Activated CD8-positive, alpha-beta T cell treated with anti-CD3 and anti-CD28 coated beads, Interleukin-2, amount 10 ng/mL, durations not matched to agents 7 days and 5 days (primary cell): ENCODE measurements around the gene NCAN. TPM values are rescaled to one million over a fixed set of nuclear protein-coding genes. Genes with fewer than 3 reads are reported as not detected.

Experiments used
- ATAC-seq: fragments of 150-1000 bp; cut with Tn5 transposase; one replicate; pipeline ENCODE4 v1.10.0; 2021; ENCODE audit warnings: moderate library complexity
- CTCF ChIA-PET: fragments of 350-600 bp; sonication (Branson Sonifier 250); formaldehyde crosslinking; loops from one replicate; lab custom pipeline; 2021; ENCODE audit warnings: antibody characterized with exemption; lab: Charles Lee
- POLR2A ChIA-PET: fragments of 350-600 bp; sonication (Branson Sonifier 250); formaldehyde crosslinking; loops from one replicate; lab custom pipeline; 2021; ENCODE audit warnings: antibody characterized with exemption; lab: Charles Lee
- DNase-seq: peaks from one replicate; pipeline ENCODE4 v3.0.0-alpha.2; 2020
- H3K27ac Mint-ChIP-seq: one replicate; pipeline ENCODE4 v1.8.0; 2021; ENCODE audit warnings: mild to moderate bottlenecking, mixed read lengths
- H3K27me3 Mint-ChIP-seq: one replicate; pipeline ENCODE4 v1.8.0; 2021; ENCODE audit warnings: low read depth, mixed read lengths
- H3K36me3 Mint-ChIP-seq: one replicate; pipeline ENCODE4 v1.8.0; 2021; ENCODE audit warnings: low read depth, mixed read lengths
- H3K4me1 Mint-ChIP-seq: one replicate; pipeline ENCODE4 v1.8.0; 2021; ENCODE audit warnings: low read depth, mixed read lengths
- H3K4me3 Mint-ChIP-seq: one replicate; pipeline ENCODE4 v1.8.0; 2021; ENCODE audit warnings: mild to moderate bottlenecking, mixed read lengths
- H3K9me3 Mint-ChIP-seq: one replicate; pipeline ENCODE4 v1.8.0; 2022; ENCODE audit warnings: mixed read lengths; ENCODE audit not compliant: insufficient read depth
- total RNA-seq, 2 experiments: library from RNA; stranded (reverse); gene quantifications; one replicate each; pipeline ENCODE4 v1.2.3, GENCODE V29; 2021

Gene NCAN
- total RNA-seq, 2 experiments from 2014 or later: not detected

GRCh38 chr19:19269952-19270694 is 58.4 kb downstream of the NCAN start:
- Mint-ChIP-seq H3K27me3 (peaks cover 24% of the 10 kb centered on the region), H3K9me3 (no peaks in the 10 kb centered on the region), H3K36me3 (no peaks in the 10 kb centered on the region), H3K27ac (no peak overlapping the region), H3K4me1 (peaks cover 3% of the 10 kb centered on the region), H3K4me3 (no peak overlapping the region)
- no peak for ATAC-seq
- ChIA-PET CTCF (no interaction called here), POLR2A (no interaction called here)
- DNase-seq: no peak

- CTCF ChIA-PET: no interaction called here
Measured at GRCh38 chr19:19270749-19271571, 59.2 kb downstream of the NCAN start.

GRCh38 chr19:19271828-19272599 is 60.3 kb downstream of the NCAN start:
- ChIA-PET CTCF (no interaction called here), POLR2A (no interaction called here)
- DNase-seq (no peak), ATAC-seq (no peak)
- Mint-ChIP-seq H3K4me1 (peaks cover 3% of the 10 kb centered on the region), H3K27ac (no peak overlapping the region), H3K9me3 (no peaks in the 10 kb centered on the region), H3K4me3 (no peak overlapping the region), H3K36me3 (peaks cover 5% of the 10 kb centered on the region), H3K27me3 (peaks cover 24% of the 10 kb centered on the region)

More at GRCh38 chr19:19270749-19271571, 59.2 kb downstream of the NCAN start:
- POLR2A ChIA-PET: interaction anchor here (0.6 kb wide), 1 partner anchor 189 kb away, joined by 3 read pairs; no protein-coding TSS in a partner anchor
- Mint-ChIP-seq H3K9me3 (no peaks in the 10 kb centered on the region), H3K4me3 (no peak overlapping the region), H3K4me1 (peaks cover 3% of the 10 kb centered on the region), H3K27ac (no peak overlapping the region), H3K36me3 (no peaks in the 10 kb centered on the region), H3K27me3 (peaks cover 24% of the 10 kb centered on the region)
- no peak for DNase-seq
- ATAC-seq: no peak

GRCh38 chr19:19274146-19274545 is 62.4 kb downstream of the NCAN start:
- Mint-ChIP-seq H3K27ac (no peak overlapping the region), H3K4me3 (no peak overlapping the region), H3K27me3 (peaks cover 22% of the 10 kb centered on the region), H3K4me1 (peaks cover 3% of the 10 kb centered on the region), H3K36me3 (peaks cover 16% of the 10 kb centered on the region), H3K9me3 (no peaks in the 10 kb centered on the region)
- ChIA-PET POLR2A (no interaction called here), CTCF (interaction anchor here (0.6 kb wide), 1 partner anchor 99 kb away, joined by 3 read pairs; no protein-coding TSS in a partner anchor)
- ATAC-seq: no peak
- no peak for DNase-seq

GRCh38 chr19:19274716-19275565 is 63.2 kb downstream of the NCAN start:
- Mint-ChIP-seq H3K27me3 (peaks cover 22% of the 10 kb centered on the region), H3K9me3 (no peaks in the 10 kb centered on the region), H3K4me1 (peaks cover 3% of the 10 kb centered on the region), H3K27ac (no peak overlapping the region), H3K4me3 (no peak overlapping the region), H3K36me3 (peaks cover 16% of the 10 kb centered on the region)
- DNase-seq: no peak
- no peak for ATAC-seq
- ChIA-PET POLR2A (no interaction called here), CTCF (no interaction called here)

GRCh38 chr19:19276386-19276785 is 64.6 kb downstream of the NCAN start:
- POLR2A ChIA-PET: no interaction called here
- no peaks in the 10 kb centered on the region for H3K9me3 Mint-ChIP-seq
- ATAC-seq: no peak
- H3K27me3 Mint-ChIP-seq: peaks cover 22% of the 10 kb centered on the region
- no peak overlapping the region for H3K27ac Mint-ChIP-seq
- no peak for DNase-seq
- CTCF ChIA-PET: no interaction called here
- H3K4me1 Mint-ChIP-seq: peaks cover 3% of the 10 kb centered on the region
- no peak overlapping the region for H3K4me3 Mint-ChIP-seq
- peaks cover 21% of the 10 kb centered on the region for H3K36me3 Mint-ChIP-seq

- Mint-ChIP-seq H3K9me3 (no peaks in the 10 kb centered on the region), H3K36me3 (peaks cover 21% of the 10 kb centered on the region), H3K27me3 (peaks cover 19% of the 10 kb centered on the region), H3K4me3 (no peak overlapping the region), H3K27ac (no peak overlapping the region), H3K4me1 (peaks cover 3% of the 10 kb centered on the region)
- DNase-seq (no peak), ATAC-seq (no peak)
- CTCF ChIA-PET: no interaction called here
- POLR2A ChIA-PET: no interaction called here
Measured at GRCh38 chr19:19276851-19277250, 65.1 kb downstream of the NCAN start.

- CTCF ChIA-PET: no interaction called here
- POLR2A ChIA-PET: no interaction called here
- Mint-ChIP-seq H3K27ac (no peak overlapping the region), H3K27me3 (peaks cover 11% of the 10 kb centered on the region), H3K9me3 (no peaks in the 10 kb centered on the region), H3K4me3 (no peak overlapping the region), H3K36me3 (peaks cover 23% of the 10 kb centered on the region), H3K4me1 (peaks cover 3% of the 10 kb centered on the region)
- ATAC-seq: no peak
- DNase-seq: no peak
Measured at GRCh38 chr19:19278315-19278714, 66.6 kb downstream of the NCAN start.

- ATAC-seq: no peak
- H3K4me3 Mint-ChIP-seq: no peak overlapping the region
- DNase-seq: no peak
- ChIA-PET CTCF (no interaction called here), POLR2A (no interaction called here)
- no peak overlapping the region for H3K27ac Mint-ChIP-seq
- peaks cover 28% of the 10 kb centered on the region for H3K36me3 Mint-ChIP-seq
- H3K9me3 Mint-ChIP-seq: no peaks in the 10 kb centered on the region
- H3K4me1 Mint-ChIP-seq: no peaks in the 10 kb centered on the region
- peaks cover 2% of the 10 kb centered on the region for H3K27me3 Mint-ChIP-seq
Measured at GRCh38 chr19:19279062-19279612, 67.4 kb downstream of the NCAN start.

GRCh38 chr19:19279853-19280252 is 68.1 kb downstream of the NCAN start:
- no peaks in the 10 kb centered on the region for H3K27me3 Mint-ChIP-seq
- CTCF ChIA-PET: no interaction called here
- DNase-seq (no peak), ATAC-seq (no peak)
- no peak overlapping the region for H3K27ac Mint-ChIP-seq
- H3K36me3 Mint-ChIP-seq: peaks cover 34% of the 10 kb centered on the region
- no peak overlapping the region for H3K4me3 Mint-ChIP-seq
- POLR2A ChIA-PET: no interaction called here
- H3K4me1 Mint-ChIP-seq: no peaks in the 10 kb centered on the region
- no peaks in the 10 kb centered on the region for H3K9me3 Mint-ChIP-seq

GRCh38 chr19:19280561-19280960 is 68.8 kb downstream of the NCAN start:
- ATAC-seq (no peak), DNase-seq (no peak)
- POLR2A ChIA-PET: no interaction called here
- H3K4me3 Mint-ChIP-seq: no peak overlapping the region
- peaks cover 36% of the 10 kb centered on the region for H3K36me3 Mint-ChIP-seq
- no peaks in the 10 kb centered on the region for H3K9me3 Mint-ChIP-seq
- H3K27ac Mint-ChIP-seq: no peak overlapping the region
- no peaks in the 10 kb centered on the region for H3K4me1 Mint-ChIP-seq
- H3K27me3 Mint-ChIP-seq: no peaks in the 10 kb centered on the region
- CTCF ChIA-PET: no interaction called here
